ENCODE measurements around the gene ATP8A2.

DNA sequence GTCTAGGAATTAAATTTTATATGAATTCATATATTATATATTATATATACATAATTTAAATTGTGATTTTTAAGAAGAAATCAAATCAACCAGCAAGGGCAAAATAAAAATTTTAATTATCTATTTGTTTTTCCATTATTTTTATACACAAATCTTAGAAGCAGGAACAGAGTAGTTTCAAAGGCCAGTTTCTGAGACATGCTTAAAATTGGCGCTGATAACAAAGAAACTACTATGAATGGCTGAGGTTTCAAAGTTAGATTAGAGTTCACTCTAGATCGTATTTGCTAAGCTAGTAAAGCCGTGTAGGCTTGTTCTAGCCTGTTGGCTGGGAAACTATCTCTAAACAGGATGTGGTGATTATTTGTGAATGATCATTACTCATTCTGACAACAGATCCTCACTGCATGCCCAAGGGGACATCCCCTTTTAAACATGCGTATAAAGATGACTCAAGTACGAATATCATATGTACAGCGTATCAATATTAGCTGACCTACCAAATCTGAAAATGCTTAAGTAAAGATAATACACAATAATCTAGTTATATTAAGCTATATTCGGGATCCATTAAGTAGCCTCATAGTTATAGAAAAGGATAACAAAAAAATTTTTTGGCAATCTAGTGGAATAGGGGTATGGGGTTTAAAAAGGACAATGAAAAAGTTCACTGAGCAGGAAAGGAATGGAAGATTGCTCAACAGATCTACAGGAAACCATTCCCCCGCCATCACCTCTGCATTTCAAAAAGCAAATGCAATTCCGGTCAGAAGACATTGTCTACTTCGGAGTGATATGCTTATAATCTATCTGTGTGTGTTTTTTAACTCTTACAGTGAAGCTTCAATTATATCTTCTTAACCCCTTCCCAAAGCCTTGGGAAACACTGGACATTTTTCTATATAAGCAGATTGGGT, 529.9 kb downstream of the ATP8A2 start:
- no peak for TF ChIP-seq POLR2A (IDR thresholded peaks at IDR 0.05; ENCODE audit: low read depth)
- TF ChIP-seq, protein P1, sequence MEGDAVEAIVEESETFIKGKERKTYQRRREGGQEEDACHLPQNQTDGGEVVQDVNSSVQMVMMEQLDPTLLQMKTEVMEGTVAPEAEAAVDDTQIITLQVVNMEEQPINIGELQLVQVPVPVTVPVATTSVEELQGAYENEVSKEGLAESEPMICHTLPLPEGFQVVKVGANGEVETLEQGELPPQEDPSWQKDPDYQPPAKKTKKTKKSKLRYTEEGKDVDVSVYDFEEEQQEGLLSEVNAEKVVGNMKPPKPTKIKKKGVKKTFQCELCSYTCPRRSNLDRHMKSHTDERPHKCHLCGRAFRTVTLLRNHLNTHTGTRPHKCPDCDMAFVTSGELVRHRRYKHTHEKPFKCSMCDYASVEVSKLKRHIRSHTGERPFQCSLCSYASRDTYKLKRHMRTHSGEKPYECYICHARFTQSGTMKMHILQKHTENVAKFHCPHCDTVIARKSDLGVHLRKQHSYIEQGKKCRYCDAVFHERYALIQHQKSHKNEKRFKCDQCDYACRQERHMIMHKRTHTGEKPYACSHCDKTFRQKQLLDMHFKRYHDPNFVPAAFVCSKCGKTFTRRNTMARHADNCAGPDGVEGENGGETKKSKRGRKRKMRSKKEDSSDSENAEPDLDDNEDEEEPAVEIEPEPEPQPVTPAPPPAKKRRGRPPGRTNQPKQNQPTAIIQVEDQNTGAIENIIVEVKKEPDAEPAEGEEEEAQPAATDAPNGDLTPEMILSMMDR (IDR thresholded peaks at IDR 0.05) = no peak
- TF ChIP-seq POLR2AphosphoS5 (IDR thresholded peaks at IDR 0.05) = no peak
